NCI-H82 treated with DMSO at 0.1 percent for 48 hours (cell line): ENCODE results near the gene SH3PXD2B.

Experiments
- DNase-seq: peaks from one replicate; lab custom pipeline; 2025; ENCODE audit not compliant: unreplicated experiment; lab: John Stamatoyannopoulos, UW

Gene SH3PXD2B

DNA sequence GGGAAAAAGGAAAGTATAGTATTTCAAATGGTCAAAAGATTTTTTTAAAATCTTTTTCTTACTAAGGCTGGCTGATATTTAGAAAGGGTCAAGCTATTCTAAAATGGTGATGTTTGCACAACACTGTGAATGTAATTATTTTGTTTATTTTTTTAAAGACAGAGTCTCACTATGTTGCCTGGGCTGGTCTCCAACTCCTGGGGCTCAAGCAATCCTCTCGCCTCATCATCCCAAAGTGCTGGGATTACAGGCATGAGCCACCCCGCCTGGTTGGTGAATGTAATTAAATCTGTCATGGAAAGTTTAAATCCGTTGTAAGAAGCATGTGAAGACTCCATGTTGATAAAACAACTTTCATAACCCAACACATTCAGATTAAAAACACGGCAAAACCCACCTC lies 173.4 kb downstream of the SH3PXD2B start:
- DNase-seq, result peak; percentile 1

DNA sequence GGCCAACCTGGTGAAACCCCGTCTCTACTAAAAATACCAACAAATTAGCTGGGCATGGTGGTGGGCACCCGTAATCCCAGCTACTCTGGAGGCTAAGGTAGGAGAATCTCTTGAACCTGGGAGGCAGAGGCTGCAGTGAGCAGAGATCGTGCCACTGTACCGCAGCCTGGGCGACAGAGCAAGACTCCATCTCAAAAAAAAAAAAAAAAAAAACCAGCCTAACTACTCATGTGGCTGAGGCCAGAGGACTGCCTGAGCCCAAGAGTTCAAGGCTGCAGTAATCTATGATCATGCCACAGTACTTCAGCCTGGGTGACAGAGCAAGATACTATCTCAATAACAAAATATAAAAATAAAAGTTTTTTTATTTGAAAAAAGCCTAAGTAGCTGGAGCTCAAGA lies 174.0 kb downstream of the SH3PXD2B start:
- DNase-seq, result no peak

DNA sequence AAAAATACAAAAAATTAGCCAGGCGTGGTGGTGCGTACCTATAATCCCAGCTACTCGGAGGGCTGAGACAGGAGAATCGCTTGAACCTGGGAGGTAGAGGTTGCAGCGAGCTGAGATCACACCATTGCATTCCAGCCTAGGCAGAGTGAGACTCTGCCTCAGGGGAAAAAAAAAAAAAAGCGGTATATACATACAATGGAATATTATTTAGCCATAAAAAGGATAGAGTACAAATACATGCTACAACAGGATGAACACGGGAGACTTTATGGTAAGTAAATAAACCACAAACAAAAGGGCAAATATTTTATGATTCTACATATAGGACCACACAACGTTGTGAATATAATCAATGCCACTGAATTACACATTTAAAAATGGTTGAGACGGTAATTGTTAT lies 176.0 kb downstream of the SH3PXD2B start:
- no peak for DNase-seq

DNA sequence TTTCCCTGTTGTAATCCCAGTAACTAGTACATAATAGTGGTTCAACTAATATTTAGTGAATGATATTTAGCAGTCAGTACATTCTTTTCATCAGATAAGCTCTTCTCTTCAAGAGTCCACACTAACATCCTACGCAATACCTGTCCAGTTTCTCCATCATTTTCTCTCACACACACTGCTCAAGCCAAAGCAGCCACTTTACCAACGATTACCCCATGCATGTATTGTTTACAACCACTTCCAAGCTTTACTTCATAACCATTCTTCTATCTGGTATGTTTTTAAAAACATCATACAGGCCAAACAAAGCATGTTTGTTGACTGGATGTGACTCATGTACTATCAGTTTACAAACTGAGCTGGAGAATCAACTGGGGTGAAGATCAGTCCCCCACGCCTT lies 178.1 kb downstream of the SH3PXD2B start:
- DNase-seq, result no peak
